Endothelial cell (in vitro differentiated cells): ENCODE results near the gene KYAT1. TPM values are rescaled to one million over a fixed set of nuclear protein-coding genes. Genes with fewer than 3 reads are reported as not detected.

Experiments used
- DNase-seq: peaks from one replicate; pipeline ENCODE4 v3.0.0; 2021; ENCODE audit warnings: low spot score
- H3K27ac Mint-ChIP-seq: one replicate; pipeline ENCODE4 v1.8.0; 2021; ENCODE audit warnings: mixed read lengths, inconsistent platforms; ENCODE audit not compliant: unreplicated experiment
- H3K27me3 Mint-ChIP-seq: one replicate; pipeline ENCODE4 v1.8.0; 2021; ENCODE audit warnings: mild to moderate bottlenecking, moderate library complexity, mixed read lengths, inconsistent platforms; ENCODE audit not compliant: unreplicated experiment
- H3K36me3 Mint-ChIP-seq: one replicate; pipeline ENCODE4 v1.8.0; 2021; ENCODE audit warnings: mild to moderate bottlenecking, low read depth, mixed read lengths, inconsistent platforms; ENCODE audit not compliant: unreplicated experiment
- H3K4me1 Mint-ChIP-seq: one replicate; pipeline ENCODE4 v1.8.0; 2021; ENCODE audit warnings: mild to moderate bottlenecking, mixed read lengths, inconsistent platforms; ENCODE audit not compliant: unreplicated experiment
- H3K4me3 Mint-ChIP-seq: one replicate; pipeline ENCODE4 v1.8.0; 2021; ENCODE audit warnings: mild to moderate bottlenecking, mixed read lengths, inconsistent platforms; ENCODE audit not compliant: unreplicated experiment
- H3K9me3 Mint-ChIP-seq: one replicate; pipeline ENCODE4 v1.8.0; 2021; ENCODE audit warnings: mixed read lengths, inconsistent platforms; ENCODE audit not compliant: unreplicated experiment
- long read RNA-seq: library from polyadenylated mRNA; unstranded; transcript quantifications from one replicate; pipeline ENCODE4 v2.0.0, GENCODE V29; 2020; ENCODE audit not compliant: unreplicated experiment
- total RNA-seq: library from RNA; stranded (reverse); fragmentation: NEBNext Ultra II Directional; extraction: Animal tissue kit (Norgen Biotek cat#: 25700); gene quantifications from one replicate; pipeline ENCODE4 v1.2.1, GENCODE V29; 2021; ENCODE audit not compliant: unreplicated experiment
- TF ChIP-seq, protein P1 (sequence below): fragments of 200-600 bp; sonication (generic); IDR thresholded peaks from one replicate; pipeline ENCODE4 v1.5.0; 2021; ENCODE audit warnings: antibody characterized with exemption; ENCODE audit not compliant: unreplicated experiment

Gene KYAT1
- total RNA-seq, result 3.3 TPM
- long read RNA-seq, partial matches to known transcripts, result 0 of 2 reads
- long read RNA-seq, other reads (novel, unspliced or antisense), result 1 of 2 reads

DNA sequence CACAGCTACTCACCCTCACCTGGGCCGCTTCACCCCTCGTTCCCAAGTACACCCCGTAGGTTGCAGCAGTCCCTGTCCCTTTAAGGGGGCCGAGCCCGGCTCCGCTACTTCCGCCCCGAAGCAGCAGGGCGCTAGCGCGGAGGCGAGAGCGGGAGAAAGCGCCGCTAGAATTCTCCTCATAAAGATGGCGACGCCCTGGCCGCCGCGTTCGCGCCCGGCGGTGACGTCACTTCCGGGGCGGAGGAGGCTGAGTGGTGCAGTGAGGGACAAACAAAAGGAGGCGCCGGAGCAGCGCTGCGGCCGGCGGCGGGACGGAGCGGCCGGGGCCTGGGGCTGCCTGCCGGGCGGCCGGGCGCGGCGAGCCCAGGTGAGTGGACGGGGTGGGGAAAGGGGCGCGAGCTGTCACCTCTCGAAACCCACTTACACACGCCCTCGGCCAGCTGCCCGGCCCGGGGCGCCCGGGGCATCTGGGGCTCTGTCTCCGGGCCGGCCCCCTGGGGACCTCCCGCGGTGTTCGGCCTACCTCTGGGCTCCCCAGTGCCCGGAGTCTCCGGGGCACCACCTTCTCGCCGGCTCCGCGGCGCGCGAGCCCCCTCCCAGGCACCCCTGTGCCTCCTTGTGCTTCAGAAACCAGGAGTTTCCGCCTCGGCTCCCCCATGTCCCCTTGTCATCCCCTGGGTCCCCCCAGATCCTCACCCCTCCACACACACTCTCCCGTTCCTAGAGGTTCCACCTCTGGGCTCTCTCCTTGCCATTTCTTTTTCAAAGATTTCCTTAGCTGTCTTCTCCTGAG is at the start of gene KYAT1, which contains the start of gene LRRC8A:
TSS of gene KYAT1 (minus strand) at position 67 of the 793 bp plus-strand sequence. CDS start 36,545 bp downstream, outside the sequence.
TSS of gene LRRC8A (plus strand) at position 250 of the 793 bp plus-strand sequence. CDS start 25,032 bp downstream, outside the sequence.
- Mint-ChIP-seq H3K36me3 (peaks cover 9% of the 10 kb centered on the region), H3K27me3 (peaks cover 7% of the 10 kb centered on the region), H3K4me1 (peaks cover 38% of the 10 kb centered on the region), H3K9me3 (no peaks in the 10 kb centered on the region), H3K27ac (peak within 1 kb of the TSS; percentile 89), H3K4me3 (peak within 1 kb of the TSS; percentile 98)
- DNase-seq, result peak; percentile 97
- TF ChIP-seq, protein P1, sequence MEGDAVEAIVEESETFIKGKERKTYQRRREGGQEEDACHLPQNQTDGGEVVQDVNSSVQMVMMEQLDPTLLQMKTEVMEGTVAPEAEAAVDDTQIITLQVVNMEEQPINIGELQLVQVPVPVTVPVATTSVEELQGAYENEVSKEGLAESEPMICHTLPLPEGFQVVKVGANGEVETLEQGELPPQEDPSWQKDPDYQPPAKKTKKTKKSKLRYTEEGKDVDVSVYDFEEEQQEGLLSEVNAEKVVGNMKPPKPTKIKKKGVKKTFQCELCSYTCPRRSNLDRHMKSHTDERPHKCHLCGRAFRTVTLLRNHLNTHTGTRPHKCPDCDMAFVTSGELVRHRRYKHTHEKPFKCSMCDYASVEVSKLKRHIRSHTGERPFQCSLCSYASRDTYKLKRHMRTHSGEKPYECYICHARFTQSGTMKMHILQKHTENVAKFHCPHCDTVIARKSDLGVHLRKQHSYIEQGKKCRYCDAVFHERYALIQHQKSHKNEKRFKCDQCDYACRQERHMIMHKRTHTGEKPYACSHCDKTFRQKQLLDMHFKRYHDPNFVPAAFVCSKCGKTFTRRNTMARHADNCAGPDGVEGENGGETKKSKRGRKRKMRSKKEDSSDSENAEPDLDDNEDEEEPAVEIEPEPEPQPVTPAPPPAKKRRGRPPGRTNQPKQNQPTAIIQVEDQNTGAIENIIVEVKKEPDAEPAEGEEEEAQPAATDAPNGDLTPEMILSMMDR, result no peak

DNA sequence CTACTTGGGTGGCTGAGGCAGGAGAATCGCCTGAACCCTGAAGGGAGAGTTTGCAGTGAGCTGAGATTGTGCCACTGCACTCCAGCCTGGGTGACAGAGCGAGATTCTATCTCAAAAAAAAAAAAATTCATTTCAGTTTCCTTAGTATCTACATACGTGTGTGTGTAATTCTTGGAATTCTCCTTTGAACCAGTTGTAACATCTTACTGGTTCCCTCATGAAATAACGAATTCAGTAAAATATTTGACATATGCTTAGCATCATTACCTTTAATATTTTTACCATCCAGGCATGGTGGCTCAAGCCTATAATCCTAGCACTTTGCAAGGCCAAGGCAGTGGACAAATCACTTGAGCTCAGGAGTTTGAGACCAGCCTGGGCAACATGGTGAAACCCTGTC is 47.8 kb upstream of the KYAT1 start:
- H3K27ac Mint-ChIP-seq, result no peak overlapping the region

DNA sequence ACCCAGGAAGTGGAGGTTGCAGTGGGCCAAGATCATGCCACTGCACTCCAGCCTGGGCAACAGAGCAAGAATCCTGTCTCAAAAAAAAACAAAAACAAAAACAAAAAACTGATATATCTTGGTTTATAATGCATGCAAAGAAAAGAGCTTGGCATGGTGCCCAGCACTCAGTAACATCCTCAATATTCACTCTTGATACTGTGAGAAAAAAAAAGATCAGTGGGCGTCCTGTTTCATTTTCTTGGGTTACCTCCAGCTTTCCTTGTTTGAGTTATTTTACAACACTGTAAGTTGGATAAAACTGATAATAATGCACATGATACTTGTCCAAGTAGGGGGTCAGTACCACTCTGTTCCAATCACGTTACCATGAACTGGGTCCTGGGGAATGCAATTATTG is 46.9 kb upstream of the KYAT1 start:
- DNase-seq, result no peak
- Mint-ChIP-seq H3K27me3 (no peaks in the 10 kb centered on the region), H3K4me3 (no peak overlapping the region), H3K9me3 (no peaks in the 10 kb centered on the region), H3K36me3 (no peaks in the 10 kb centered on the region), H3K4me1 (peaks cover 5% of the 10 kb centered on the region), H3K27ac (no peak overlapping the region)
- TF ChIP-seq, protein P1, result no peak

More for the DNA sequence above, 47.8 kb upstream of the KYAT1 start:
- H3K9me3 Mint-ChIP-seq, result no peaks in the 10 kb centered on the region
- no peaks in the 10 kb centered on the region for H3K36me3 Mint-ChIP-seq
- no peak overlapping the region for H3K4me3 Mint-ChIP-seq
- no peaks in the 10 kb centered on the region for H3K27me3 Mint-ChIP-seq
- TF ChIP-seq, protein P1, result no peak
- H3K4me1 Mint-ChIP-seq, result peaks cover 5% of the 10 kb centered on the region
- DNase-seq, result no peak

DNA sequence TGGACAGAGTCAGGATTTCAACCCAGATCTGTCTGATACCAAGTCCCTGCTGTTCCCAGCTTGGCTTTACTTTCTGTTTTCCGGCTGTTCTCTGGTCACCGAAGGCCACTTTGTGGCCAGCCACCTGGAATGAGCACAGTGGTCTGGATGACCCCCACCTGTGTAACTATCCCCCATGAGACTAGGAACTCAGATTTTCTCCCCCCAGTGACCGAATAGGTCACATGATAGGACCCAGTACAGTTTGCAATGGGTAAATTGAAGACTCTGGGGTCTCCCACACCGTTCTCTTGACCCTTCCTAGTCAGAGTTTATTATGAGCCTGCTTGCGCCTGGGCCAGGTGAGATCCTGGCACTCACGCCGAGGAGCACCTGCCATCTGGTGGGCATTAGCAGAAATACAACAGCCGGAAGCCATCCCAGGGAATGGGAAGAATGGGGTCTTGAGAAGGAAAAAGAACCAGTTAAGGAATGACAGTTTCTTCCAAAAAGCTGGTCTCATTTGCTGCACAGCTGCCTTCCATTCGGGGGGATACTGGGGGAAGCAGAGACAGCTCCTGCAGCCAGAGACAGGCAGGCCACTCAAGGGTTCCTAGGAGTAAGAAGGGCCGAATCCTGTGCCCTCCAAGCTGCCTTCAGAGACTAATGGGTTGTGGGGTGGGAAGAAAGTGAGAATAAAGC is 46.1 kb upstream of the KYAT1 start:
- H3K9me3 Mint-ChIP-seq, result no peaks in the 10 kb centered on the region
- no peak overlapping the region for H3K27ac Mint-ChIP-seq
- H3K36me3 Mint-ChIP-seq, result no peaks in the 10 kb centered on the region

More for the DNA sequence above, 46.1 kb upstream of the KYAT1 start:
- peak; percentile 68 for DNase-seq
- no peak overlapping the region for H3K4me3 Mint-ChIP-seq
- no peaks in the 10 kb centered on the region for H3K27me3 Mint-ChIP-seq
- TF ChIP-seq, protein P1, result peak; percentile 88
- H3K4me1 Mint-ChIP-seq, result peaks cover 5% of the 10 kb centered on the region
